B cell (primary cell): Measurements from ENCODE around the gene GRHPR. TPM values are rescaled to one million over a fixed set of nuclear protein-coding genes. Genes with fewer than 3 reads are reported as not detected.
A peak's percentile ranks its signal among the peaks of the same experiment; 100 is the strongest.

Source experiments
- ATAC-seq: fragments of 200-7000 bp; cut with Tn5 transposase; one replicate; pipeline ENCODE4 v1.10.0; 2021; ENCODE audit warnings: low read depth, mild to moderate bottlenecking, moderate number of reproducible peaks, moderate library complexity
- CTCF ChIA-PET: fragments of 350-600 bp; sonication (Branson Sonifier 250); formaldehyde crosslinking; loops from one replicate; lab custom pipeline; 2021; ENCODE audit warnings: antibody characterized with exemption, inconsistent platforms; lab: Charles Lee
- POLR2A ChIA-PET: fragments of 350-600 bp; sonication (Branson Sonifier 250); formaldehyde crosslinking; loops from one replicate; lab custom pipeline; 2021; ENCODE audit warnings: antibody characterized with exemption; lab: Charles Lee
- DNase-seq: peaks from one replicate; pipeline ENCODE4 v3.0.0; 2013
- H2AFZ ChIP-seq: 2 replicates; pipeline ENCODE4 v1.6.1; 2012; ENCODE audit warnings: mild to moderate bottlenecking, low read depth, low read length; ENCODE audit not compliant: insufficient read depth, poor library complexity, severe bottlenecking
- H3K27ac ChIP-seq, 2 donors: 1 replicate in 1 of 2; 2 replicates in 1 of 2; pipeline ENCODE4 v1.5.1; 2012 to 2013; ENCODE audit warnings: low read length in 2 of 2, mild to moderate bottlenecking in 2 of 2, moderate library complexity in 1 of 2
- H3K27me3 ChIP-seq, 4 experiments: fragments of 200-600 bp in 1 of 4; sonication (generic) in 1 of 4; replicated peaks in 1 of 4; 1 replicate in 2 of 4; 2 replicates in 2 of 4; pipeline versions ENCODE4 v1.6.1 to v1.7.0; 2013 to 2016; ENCODE audit warnings: low read length in 3 of 4, mild to moderate bottlenecking in 2 of 4, mixed read lengths in 1 of 4, moderate library complexity in 1 of 4; ENCODE audit not compliant: insufficient read depth in 4 of 4, control insufficient read depth in 3 of 4; ENCODE audit errors: control extremely low read depth in 1 of 4
- H3K36me3 ChIP-seq, 2 experiments: replicated peaks in 1 of 2; 1 replicate in 1 of 2; 2 replicates in 1 of 2; pipeline versions ENCODE4 v1.6.1 to v1.7.1; 2013; ENCODE audit warnings: low read length in 1 of 2; ENCODE audit not compliant: insufficient read depth in 2 of 2, control insufficient read depth in 1 of 2; ENCODE audit errors: control extremely low read depth in 1 of 2, extremely low read depth in 1 of 2
- H3K4me1 ChIP-seq, 2 donors: fragments of 200-600 bp in 1 of 2; sonication (generic) in 1 of 2; 1 replicate in 1 of 2; 2 replicates in 1 of 2; pipeline versions ENCODE4 v1.5.1 to v1.6.1; 2013 to 2017; ENCODE audit warnings: low read length in 2 of 2; ENCODE audit not compliant: control insufficient read depth in 2 of 2, insufficient read depth in 2 of 2
- H3K4me2 ChIP-seq: replicated peaks from 2 replicates; pipeline ENCODE3; 2012; ENCODE audit warnings: mild to moderate bottlenecking, low read depth, low read length; ENCODE audit not compliant: poor library complexity, severe bottlenecking
- H3K4me3 ChIP-seq, 5 experiments: fragments of 200-600 bp in 1 of 5; sonication (generic) in 1 of 5; 1 replicate in 3 of 5; 2 replicates in 2 of 5; pipeline versions ENCODE4 v1.5.1 to v1.7.0; 2011 to 2016; ENCODE audit warnings: low read length in 4 of 5, mild to moderate bottlenecking in 4 of 5, low read depth in 2 of 5, control low read depth in 1 of 5, moderate library complexity in 1 of 5; ENCODE audit not compliant: insufficient read depth in 1 of 5; ENCODE audit errors: control extremely low read depth in 1 of 5, extremely low read depth in 1 of 5
- H3K79me2 ChIP-seq: fragments of 200-600 bp; sonication (generic); one replicate; pipeline ENCODE4 v1.6.0; 2016; ENCODE audit warnings: low read length; ENCODE audit not compliant: control insufficient read depth, insufficient read depth
- H3K9ac ChIP-seq: fragments of 200-600 bp; sonication (generic); 2 replicates; pipeline ENCODE4 v1.6.1; 2017; ENCODE audit warnings: mild to moderate bottlenecking, low read length, moderate library complexity
- H3K9me3 ChIP-seq, 3 donors: one replicate each; pipeline versions ENCODE4 v1.6.1 to v1.7.1; 2013; ENCODE audit warnings: low read length in 2 of 3; ENCODE audit not compliant: control insufficient read depth in 2 of 3, insufficient read depth in 1 of 3; ENCODE audit errors: control extremely low read depth in 1 of 3
- H4K20me1 ChIP-seq: 2 replicates; pipeline ENCODE4 v1.6.0; 2012; ENCODE audit warnings: mild to moderate bottlenecking, low read length; ENCODE audit not compliant: insufficient read depth, control insufficient read depth, poor library complexity, severe bottlenecking
- H3K27ac Mint-ChIP-seq: one replicate; pipeline ENCODE4 v1.8.0; 2021; ENCODE audit warnings: mixed read lengths
- H3K27me3 Mint-ChIP-seq: one replicate; pipeline ENCODE4 v1.8.0; 2021; ENCODE audit warnings: mixed read lengths
- H3K4me1 Mint-ChIP-seq: one replicate; pipeline ENCODE4 v1.8.0; 2021; ENCODE audit warnings: mixed read lengths
- H3K4me3 Mint-ChIP-seq: one replicate; pipeline ENCODE4 v1.8.0; 2021; ENCODE audit warnings: mixed read lengths
- H3K9me3 Mint-ChIP-seq: one replicate; pipeline ENCODE4 v1.8.0; 2022; ENCODE audit warnings: mixed read lengths; ENCODE audit not compliant: insufficient read depth
- EZH2 ChIP-seq: IDR thresholded peaks from 2 replicates; pipeline ENCODE4 v1.6.1; 2012; ENCODE audit warnings: borderline replicate concordance, low read depth, mild to moderate bottlenecking, moderate library complexity, low read length; ENCODE audit not compliant: insufficient read depth, poor library complexity, severe bottlenecking
- WGBS: methylation state at CpG from one replicate; pipeline ENCODE4 v1.1.5; 2013; ENCODE audit warnings: missing lambda C conversion rate; ENCODE audit not compliant: insufficient coverage; 5-methylcytosine and 5-hydroxymethylcytosine counted together
- intact Hi-C: fragments of 100-400 bp; cut with micrococcal nuclease; formaldehyde crosslinking; loops from one replicate; pipeline ENCODE4 v1.10.0; 2022
- polyA plus RNA-seq: library from polyadenylated mRNA; depleted of rRNA; stranded (reverse); fragments of >200 nt; gene quantifications from 2 replicates; pipeline ENCODE4 v1.2.3, GENCODE V29; 2012
- total RNA-seq, 2 donors: library from RNA; stranded (reverse); fragments of 120-200 nt in 1 of 2; gene quantifications; 1 replicate in 1 of 2; 2 replicates in 1 of 2; pipeline versions ENCODE4 v1.2.3 to v1.2.4, GENCODE V29; 2013 to 2022
- TF ChIP-seq, protein P1 (sequence below): fragments of 200-600 bp; IDR thresholded peaks from one replicate; pipeline ENCODE4 v1.8.0; 2022; ENCODE audit warnings: antibody characterized with exemption, mild to moderate bottlenecking

The GRHPR gene
- total and polyA plus RNA-seq, 2 donors (not counting 1 experiment from before 2014, with no cell fraction given), result 121 to 138 TPM

DNA sequence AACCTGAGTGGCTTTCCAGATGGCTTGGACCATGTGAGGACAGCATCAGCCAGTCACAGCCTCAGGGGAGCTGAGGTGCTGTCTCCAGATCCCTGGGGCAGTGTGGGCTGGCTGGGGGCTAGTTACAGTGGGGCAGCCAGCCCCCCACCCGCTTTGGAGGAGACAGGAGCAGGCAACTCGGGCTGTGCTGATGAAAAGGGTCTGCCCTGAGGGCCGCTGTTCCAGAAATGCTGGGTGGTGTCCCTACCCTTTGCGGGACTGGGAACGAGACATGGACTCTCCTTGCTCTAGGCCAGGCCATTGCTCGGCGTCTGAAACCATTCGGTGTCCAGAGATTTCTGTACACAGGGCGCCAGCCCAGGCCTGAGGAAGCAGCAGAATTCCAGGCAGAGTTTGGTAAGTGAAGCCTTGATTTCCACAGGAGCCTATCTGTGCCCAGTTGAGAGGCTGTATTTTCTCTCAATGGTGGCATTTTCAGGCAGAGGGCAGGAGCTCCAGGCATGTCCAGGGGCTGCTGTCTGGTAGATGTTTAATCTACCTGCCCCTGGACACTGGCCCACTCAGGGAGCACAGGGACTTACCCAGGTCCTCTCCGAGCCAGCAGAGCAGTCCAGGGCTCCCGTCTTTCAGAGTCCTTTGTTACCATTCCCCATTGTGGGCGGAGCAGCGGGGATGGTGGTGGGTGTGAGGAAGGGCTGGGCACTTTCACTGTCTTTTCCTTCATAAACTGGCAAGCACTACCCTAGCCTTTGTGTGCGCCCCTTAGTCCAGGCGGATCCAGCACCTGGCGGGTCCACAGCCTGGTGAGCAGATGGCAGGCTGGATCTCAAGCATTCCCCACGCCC lies 7.2 kb downstream of the GRHPR start:
- Histone ChIP-seq H3K9me3 (no peaks in the 10 kb centered on the region), H4K20me1 (peaks cover 3% of the 10 kb centered on the region), H3K27ac (no peak overlapping the region), H3K36me3 (peaks cover 0 to 48% of the 10 kb centered on the region in 2 experiments), H3K79me2 (peaks cover 13% of the 10 kb centered on the region), H3K4me1 (peaks cover 16 to 31% of the 10 kb centered on the region in 2 donors), H3K4me2 (no peak overlapping the region), H3K9ac (no peak overlapping the region), H3K27me3 (no peaks in the 10 kb centered on the region), H3K4me3 (no peak overlapping the region), H2AFZ (no peak overlapping the region)
- DNase-seq (no peak), ATAC-seq (no peak)
- Mint-ChIP-seq H3K9me3 (no peaks in the 10 kb centered on the region), H3K4me3 (no peak overlapping the region), H3K27ac (peak overlapping the region; percentile 26), H3K4me1 (peaks cover 28% of the 10 kb centered on the region), H3K27me3 (no peaks in the 10 kb centered on the region)
- POLR2A ChIA-PET, result interaction anchor here (0.6 kb wide), 2 partner anchors 14 to 1739 kb away, joined by 3 to 5 read pairs; no protein-coding TSS in a partner anchor
- 98% methylated on average over 17 of the region's 17 CpGs for WGBS
- intact Hi-C loops, result no loop called here
- CTCF ChIA-PET, result no interaction called here
- TF ChIP-seq, protein P1, sequence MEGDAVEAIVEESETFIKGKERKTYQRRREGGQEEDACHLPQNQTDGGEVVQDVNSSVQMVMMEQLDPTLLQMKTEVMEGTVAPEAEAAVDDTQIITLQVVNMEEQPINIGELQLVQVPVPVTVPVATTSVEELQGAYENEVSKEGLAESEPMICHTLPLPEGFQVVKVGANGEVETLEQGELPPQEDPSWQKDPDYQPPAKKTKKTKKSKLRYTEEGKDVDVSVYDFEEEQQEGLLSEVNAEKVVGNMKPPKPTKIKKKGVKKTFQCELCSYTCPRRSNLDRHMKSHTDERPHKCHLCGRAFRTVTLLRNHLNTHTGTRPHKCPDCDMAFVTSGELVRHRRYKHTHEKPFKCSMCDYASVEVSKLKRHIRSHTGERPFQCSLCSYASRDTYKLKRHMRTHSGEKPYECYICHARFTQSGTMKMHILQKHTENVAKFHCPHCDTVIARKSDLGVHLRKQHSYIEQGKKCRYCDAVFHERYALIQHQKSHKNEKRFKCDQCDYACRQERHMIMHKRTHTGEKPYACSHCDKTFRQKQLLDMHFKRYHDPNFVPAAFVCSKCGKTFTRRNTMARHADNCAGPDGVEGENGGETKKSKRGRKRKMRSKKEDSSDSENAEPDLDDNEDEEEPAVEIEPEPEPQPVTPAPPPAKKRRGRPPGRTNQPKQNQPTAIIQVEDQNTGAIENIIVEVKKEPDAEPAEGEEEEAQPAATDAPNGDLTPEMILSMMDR, result no peak
- TF ChIP-seq EZH2, result no peak
